Measurements from ENCODE around the gene GFRA1.

Gene GFRA1

GRCh38 chr10:116043861-116044260 lies 229.1 kb downstream of the GFRA1 start:
- H3K9me3 ChIP-seq (ENCODE audit: control insufficient read depth, insufficient read depth, low read depth, low read length) = no peaks in the 10 kb centered on the region
- ChIA-PET CTCF (no interaction called here), POLR2A (no interaction called here)
- H3K36me3 ChIP-seq (ENCODE audit: control insufficient read depth in 2 of 2, insufficient read depth in 1 of 2, low read length in 2 of 2) = no peaks in the 10 kb centered on the region
- no peak overlapping the region for H3K4me3 ChIP-seq (ENCODE audit: low read depth, low read length)
- no peak overlapping the region for H3K27ac ChIP-seq (ENCODE audit: extremely low read depth, low read depth, low read length)
- no peaks in the 10 kb centered on the region for H3K4me1 ChIP-seq (ENCODE audit: control insufficient read depth, insufficient read depth, low read length)
- TF ChIP-seq ZNF121 (tag by site-specific recombination; IDR thresholded peaks at IDR 0.05) (no peak), GLI4 (tag by site-specific recombination; IDR thresholded peaks at IDR 0.05) (no peak), ZNF776 (tag by site-specific recombination; IDR thresholded peaks at IDR 0.05; ENCODE audit: borderline replicate concordance) (no peak), ZNF202 (tag by site-specific recombination; IDR thresholded peaks at IDR 0.05; ENCODE audit: borderline replicate concordance) (no peak), ZNF280C (tag by site-specific recombination; IDR thresholded peaks at IDR 0.05) (no peak), ZNF768 (tag by site-specific recombination; IDR thresholded peaks at IDR 0.05) (no peak), ZNF404 (tag by site-specific recombination; IDR thresholded peaks at IDR 0.05) (no peak), ZBTB44 (tag by site-specific recombination; IDR thresholded peaks at IDR 0.05) (no peak), ZNF157 (tag by site-specific recombination; IDR thresholded peaks at IDR 0.05) (no peak), ZNF747 (tag by site-specific recombination; IDR thresholded peaks at IDR 0.05) (no peak), ZNF24 (tag by site-specific recombination; IDR thresholded peaks at IDR 0.05) (no peak)

DNA sequence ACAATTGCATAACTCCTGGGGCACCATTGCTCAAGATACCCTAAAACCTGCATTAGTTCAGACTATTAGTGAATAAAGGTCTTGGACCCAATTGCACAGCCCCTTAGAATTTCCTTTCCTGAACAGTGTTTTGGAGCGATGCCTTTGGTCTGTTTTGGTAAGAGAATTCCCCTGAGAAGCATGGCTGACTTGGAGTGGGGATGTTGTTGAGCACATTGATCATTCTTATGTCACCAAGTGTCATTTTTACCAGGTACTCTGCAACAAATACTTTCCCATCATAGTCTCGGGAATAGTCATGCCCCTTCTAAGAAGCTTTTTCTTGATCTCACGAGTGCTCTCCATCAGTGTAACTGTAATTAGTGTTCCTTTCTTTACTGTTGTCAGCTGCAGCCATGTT lies 229.7 kb downstream of the GFRA1 start:
- Histone ChIP-seq H3K9me3 (ENCODE audit: control insufficient read depth, insufficient read depth, low read depth, low read length) (no peaks in the 10 kb centered on the region), H3K4me3 (ENCODE audit: low read depth, low read length) (no peak overlapping the region), H3K27ac (ENCODE audit: extremely low read depth, low read depth, low read length) (no peak overlapping the region), H3K36me3 (ENCODE audit: control insufficient read depth in 2 of 2, insufficient read depth in 1 of 2, low read length in 2 of 2) (no peaks in the 10 kb centered on the region), H3K4me1 (ENCODE audit: control insufficient read depth, insufficient read depth, low read length) (no peaks in the 10 kb centered on the region)
- CTCF ChIA-PET = no interaction called here
- TF ChIP-seq, protein P1, sequence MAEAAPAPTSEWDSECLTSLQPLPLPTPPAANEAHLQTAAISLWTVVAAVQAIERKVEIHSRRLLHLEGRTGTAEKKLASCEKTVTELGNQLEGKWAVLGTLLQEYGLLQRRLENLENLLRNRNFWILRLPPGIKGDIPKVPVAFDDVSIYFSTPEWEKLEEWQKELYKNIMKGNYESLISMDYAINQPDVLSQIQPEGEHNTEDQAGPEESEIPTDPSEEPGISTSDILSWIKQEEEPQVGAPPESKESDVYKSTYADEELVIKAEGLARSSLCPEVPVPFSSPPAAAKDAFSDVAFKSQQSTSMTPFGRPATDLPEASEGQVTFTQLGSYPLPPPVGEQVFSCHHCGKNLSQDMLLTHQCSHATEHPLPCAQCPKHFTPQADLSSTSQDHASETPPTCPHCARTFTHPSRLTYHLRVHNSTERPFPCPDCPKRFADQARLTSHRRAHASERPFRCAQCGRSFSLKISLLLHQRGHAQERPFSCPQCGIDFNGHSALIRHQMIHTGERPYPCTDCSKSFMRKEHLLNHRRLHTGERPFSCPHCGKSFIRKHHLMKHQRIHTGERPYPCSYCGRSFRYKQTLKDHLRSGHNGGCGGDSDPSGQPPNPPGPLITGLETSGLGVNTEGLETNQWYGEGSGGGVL (tag by site-specific recombination; IDR thresholded peaks at IDR 0.05) = no peak
- TF ChIP-seq ZNF274 (IDR thresholded peaks at IDR 0.05; ENCODE audit: low read length) (no peak), ZNF274 (tag by site-specific recombination; IDR thresholded peaks at IDR 0.05; ENCODE audit: borderline replicate concordance) (no peak), ZNF664 (tag by site-specific recombination; IDR thresholded peaks at IDR 0.05) (no peak), ZNF214 (tag by site-specific recombination; IDR thresholded peaks at IDR 0.05; ENCODE audit: borderline replicate concordance) (peak; percentile 94), ZNF658 (tag by site-specific recombination; IDR thresholded peaks at IDR 0.05) (no peak)
- TF ChIP-seq, protein P2, sequence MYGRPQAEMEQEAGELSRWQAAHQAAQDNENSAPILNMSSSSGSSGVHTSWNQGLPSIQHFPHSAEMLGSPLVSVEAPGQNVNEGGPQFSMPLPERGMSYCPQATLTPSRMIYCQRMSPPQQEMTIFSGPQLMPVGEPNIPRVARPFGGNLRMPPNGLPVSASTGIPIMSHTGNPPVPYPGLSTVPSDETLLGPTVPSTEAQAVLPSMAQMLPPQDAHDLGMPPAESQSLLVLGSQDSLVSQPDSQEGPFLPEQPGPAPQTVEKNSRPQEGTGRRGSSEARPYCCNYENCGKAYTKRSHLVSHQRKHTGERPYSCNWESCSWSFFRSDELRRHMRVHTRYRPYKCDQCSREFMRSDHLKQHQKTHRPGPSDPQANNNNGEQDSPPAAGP (tag by site-specific recombination; IDR thresholded peaks at IDR 0.05) = no peak
- POLR2A ChIA-PET = no interaction called here

Data from HEK293 (cell line).